NCI-H1436 (cell line): ENCODE data around the gene VPREB1.
"Not testable (repeated sequence)": the region's sequence is repeated elsewhere in the genome, so short reads cannot be mapped to it uniquely, and the experiment has no call there.

Experiments
- DNase-seq: peaks from one replicate; lab custom pipeline; 2025; lab: John Stamatoyannopoulos, UW

VPREB1 gene

DNA sequence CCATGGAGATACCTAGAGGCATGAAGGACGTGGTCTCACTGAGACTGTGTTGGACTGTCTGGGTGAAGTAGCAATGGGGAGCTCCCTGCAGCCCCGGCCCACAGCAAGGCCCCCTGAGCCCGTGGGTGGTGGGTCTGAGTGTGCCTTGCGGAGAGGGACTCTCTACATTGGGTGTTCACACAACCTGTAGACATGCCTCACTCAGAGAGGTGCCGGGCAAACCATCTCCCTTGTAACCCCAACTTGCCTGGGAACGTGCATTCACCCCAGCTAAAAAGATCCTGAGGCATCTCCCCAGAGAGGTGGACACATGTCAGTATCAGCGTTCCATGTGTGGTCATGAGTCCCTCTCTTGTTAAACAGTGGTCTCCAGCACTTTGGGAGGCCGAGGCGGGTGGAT is 2.1 kb downstream of the VPREB1 start:
- DNase-seq: no peak

DNA sequence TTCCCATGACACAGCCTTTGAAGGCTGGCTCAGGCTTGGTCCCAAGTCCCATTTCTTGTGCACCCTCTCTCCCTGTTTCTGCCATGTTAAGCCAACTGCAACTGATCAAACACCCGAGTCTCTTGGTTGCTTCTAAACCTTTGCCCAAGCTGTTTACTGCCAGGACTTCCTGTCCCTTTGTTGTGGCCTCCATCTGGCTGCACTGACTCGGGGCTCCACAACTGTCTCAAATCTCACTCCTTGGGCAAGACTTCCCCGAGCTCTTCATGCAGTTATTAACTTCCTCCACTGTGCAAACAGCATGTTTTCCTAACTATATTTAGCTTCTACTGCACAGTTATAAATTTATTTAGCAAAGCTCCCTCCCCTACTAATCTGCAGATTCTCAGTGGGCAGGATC is 4.3 kb downstream of the VPREB1 start:
- DNase-seq: no peak

DNA sequence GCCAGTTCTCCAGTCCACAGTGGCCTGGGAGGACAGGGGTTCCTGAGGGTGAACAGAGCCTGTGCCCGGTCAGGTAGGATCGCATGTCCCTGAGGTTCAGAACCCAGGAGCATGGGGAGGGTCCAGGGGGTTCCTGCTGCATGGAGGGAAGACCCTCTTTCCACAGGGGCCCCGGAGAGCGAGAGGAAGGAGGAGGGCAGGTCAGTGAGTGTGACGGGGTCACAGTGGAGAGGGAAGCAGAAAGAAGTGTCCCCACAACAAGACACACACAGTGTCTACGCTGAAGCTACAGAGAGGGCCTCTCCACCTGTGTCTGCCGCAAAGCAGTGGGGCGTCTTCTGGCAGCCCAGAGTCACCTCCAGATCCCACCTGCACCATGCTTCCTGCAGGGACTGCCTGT is 6.1 kb downstream of the VPREB1 start:
- not testable (repeated sequence) for DNase-seq

DNA sequence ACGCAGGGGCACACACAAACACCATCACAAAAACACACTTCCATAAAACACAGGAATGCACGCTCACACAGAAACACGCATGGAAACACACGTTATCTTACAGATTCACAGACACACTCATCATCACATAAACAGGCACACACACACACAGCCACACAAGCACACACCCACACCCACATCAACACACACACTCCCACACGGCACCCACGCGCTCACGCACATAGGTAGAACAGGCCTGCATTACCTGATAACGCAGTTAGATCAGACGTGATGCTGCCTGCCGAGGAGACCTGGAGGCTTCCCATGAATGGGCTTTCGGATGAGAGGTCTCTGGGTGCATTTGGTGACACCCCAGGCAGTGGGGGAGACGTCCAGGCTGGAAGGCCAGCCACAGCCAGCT is 11.5 kb downstream of the VPREB1 start:
- not testable (repeated sequence) for DNase-seq

DNA sequence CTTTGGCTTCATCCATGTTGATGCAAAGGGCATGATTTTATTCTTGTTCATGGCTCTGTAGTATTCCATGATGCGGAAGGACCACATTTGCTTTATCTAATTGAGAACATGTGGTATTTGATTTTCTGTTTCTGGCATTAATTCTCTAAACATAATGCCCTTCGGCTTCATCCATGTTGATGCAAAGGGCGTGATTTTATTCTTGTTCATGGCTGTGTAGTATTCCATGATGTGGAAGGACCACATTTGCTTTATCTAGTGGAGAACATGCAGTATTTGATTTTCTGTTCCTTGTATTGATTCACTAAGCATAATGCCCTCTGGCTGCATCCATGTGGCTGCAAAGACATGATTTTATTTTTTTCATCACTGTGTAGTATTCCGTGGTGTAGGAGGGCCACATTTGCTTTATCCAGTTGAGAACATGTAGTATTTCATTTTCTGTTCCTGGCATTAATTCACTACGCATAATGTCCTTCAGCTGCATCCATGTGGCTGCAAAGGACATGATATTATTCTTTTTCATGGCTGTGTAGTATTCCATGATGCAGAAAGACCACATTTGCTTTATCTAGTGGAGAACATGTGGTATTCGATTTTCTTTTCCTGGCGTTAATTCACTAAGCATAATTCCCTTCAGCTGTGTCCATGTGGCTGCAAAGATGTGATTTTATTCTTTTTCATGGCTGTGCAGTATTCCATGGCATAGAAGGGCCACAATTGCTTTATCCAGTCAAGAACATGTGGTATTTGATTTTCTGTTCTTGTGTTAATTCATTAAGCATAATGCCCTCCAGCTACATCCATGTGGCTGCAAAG is 14.2 kb downstream of the VPREB1 start:
- DNase-seq: not testable (repeated sequence)

DNA sequence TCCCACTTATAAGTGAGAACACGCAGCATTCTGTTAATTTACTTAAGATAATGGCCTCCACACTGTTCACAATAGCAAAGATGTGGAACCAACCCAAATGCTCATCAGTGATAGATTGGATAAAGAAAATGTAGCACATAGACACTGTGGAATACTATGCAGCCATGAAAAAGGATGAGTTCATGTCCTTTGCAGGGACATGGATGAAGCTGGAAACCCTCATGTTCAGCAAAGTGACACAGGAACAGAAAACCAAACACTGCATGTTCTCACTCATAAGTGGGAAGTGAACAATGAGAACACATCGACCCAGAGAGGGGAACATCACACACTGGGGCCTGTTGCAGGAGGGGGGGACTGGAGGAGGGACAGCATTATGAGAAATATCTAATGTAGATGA is 15.6 kb downstream of the VPREB1 start:
- not testable (repeated sequence) for DNase-seq

DNA sequence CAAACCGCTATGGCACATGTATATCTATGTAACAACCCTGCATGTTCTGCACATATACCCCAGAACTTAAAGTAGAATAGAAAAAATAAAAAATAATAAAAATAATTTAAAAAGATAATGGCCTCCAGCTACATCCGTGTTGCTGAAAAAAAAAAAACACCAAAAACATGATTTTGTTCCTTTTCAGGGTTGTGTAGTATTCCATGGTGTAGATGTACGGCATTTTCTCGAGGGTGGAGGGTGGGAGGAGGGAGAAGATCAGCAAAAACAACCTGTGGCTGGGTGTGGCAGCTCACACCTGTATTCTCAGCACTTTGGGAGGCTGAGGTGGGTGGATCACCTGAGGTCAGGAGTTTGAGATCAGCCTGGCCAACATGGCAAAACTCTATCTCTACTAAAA is 16.0 kb downstream of the VPREB1 start:
- DNase-seq: not testable (repeated sequence)

DNA sequence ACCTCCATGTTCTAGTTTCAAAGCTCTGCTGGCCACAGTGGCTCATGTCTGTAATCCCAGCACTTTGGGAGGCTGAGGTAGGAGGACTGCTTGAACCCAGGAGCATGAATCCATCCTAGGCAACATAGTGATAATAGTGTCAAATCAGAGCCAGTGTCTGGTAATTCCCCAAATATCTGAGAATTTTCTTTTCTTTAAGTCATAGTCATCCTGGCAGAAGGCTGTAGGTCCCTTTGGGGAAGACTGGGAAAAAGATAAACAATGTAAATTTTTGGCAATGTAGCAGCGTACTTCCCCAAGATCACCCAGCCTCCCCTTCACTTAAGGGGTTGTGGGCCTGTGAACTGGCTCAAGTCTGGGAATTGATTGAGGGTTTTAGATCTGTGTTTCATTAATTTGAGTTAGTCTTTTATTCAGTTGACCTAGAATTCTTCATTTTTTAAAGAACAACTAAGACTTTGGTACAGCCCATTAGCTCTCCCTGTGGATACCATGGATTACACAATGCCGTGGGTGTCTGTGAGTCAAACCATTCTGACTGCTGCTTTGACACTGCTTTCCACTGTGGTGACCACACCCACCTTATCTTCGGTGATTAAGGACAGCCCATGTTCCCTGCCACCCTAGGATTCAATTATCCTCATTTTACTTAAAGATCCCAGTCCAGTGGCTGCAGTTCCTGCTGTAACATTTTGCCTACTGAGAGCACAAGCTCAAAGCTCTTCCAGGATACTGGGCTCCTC is 17.9 kb downstream of the VPREB1 start:
- not testable (repeated sequence) for DNase-seq

DNA sequence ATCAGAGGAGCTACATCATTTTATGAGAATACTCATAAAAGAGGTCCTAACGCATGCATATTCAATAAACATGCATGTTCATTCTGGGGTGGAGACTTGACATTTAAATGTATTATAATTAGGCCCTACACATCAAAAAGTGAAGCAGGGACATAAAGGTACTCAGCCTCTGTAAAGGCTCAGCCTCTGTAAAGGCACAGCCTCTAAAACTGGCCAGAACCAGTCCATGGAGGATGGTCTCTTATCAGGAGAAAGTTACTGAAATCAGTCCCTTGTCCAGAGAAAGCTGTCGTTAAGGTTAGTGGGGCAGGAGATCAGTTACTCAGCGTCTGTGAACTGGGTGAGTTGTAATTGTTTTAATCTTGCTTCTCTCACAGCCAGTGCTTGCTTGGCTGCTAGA is 19.2 kb downstream of the VPREB1 start:
- not testable (repeated sequence) for DNase-seq

DNA sequence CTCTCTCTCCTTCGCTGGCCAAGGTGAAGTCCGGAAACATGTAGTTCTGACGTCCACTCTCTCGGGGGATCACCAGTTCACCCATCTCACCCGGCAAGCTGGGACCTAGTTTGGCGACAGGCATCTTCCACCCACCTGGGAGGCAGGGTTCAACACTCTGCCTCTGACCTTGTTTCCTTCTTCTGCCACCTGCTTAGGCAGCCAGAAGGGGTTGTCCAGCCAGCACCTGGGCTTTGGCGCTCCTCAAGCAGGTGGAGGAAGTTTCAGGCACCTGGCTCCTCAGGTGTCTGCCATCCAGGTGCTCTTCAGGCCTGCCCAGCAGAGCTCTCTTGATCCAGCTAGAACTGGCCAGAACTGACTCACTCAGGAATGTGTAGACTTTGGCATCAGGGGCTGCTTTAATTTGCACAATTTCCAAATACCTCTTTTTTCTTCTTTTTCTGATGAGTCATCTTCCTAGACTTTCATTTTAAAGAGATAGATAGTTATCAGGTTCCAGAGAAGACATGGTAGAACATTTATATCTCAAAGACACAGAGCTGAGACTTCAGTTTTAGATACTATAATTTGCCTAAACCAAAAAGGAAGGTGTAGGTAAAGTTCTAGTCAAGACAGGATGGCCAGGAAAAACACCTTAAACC is 25.6 kb downstream of the VPREB1 start:
- not testable (repeated sequence) for DNase-seq

DNA sequence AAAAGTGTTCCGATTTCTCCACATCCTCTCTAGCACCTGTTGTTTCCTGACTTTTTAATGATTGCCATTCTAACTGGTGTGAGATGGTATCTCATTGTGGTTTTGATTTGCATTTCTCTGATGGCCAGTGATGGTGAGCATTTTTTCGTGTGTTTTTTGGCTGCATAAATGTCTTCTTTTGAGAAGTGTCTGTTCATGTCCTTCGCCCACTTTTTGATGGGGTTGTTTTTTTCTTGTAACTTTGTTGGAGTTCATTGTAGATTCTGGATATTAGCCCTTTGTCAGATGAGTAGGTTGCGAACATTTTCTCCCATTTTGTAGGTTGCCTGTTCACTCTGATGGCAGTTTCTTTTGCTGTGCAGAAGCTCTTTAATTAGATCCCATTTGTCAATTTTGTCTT is 32.8 kb downstream of the VPREB1 start:
- not testable (repeated sequence) for DNase-seq

DNA sequence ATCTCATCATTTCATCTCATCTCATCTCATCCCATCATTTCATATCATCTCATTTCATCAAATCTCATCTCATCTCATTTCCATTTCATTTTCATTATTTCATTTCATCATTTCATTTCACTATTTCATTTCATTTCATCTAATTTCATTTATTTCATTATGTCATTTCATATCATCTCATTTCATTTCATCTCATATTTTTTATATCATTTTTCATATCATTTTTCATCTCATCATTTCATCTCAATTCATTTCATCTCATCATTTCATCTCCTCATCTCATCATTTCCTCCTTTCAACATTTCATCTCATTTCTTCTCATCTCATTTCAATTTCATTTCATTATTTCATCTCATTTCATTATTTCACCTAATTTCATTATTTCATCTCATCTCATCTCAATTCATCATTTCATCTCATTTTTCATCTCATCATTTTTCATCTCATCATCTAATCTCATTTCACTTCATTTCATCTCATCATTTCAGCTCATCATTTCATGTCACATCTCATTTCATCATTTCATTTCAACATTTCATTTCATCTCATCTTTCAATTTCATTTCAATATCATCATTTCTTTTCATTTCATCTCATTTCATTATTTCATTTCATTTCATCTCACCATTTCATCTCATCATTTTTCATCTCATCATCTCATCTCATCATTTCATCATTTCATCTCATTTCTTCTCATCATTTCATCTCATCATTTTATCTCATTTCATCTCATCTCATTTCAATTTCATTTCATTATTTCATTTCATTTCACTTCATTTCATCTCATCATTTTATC is 40.6 kb downstream of the VPREB1 start:
- not testable (repeated sequence) for DNase-seq

DNA sequence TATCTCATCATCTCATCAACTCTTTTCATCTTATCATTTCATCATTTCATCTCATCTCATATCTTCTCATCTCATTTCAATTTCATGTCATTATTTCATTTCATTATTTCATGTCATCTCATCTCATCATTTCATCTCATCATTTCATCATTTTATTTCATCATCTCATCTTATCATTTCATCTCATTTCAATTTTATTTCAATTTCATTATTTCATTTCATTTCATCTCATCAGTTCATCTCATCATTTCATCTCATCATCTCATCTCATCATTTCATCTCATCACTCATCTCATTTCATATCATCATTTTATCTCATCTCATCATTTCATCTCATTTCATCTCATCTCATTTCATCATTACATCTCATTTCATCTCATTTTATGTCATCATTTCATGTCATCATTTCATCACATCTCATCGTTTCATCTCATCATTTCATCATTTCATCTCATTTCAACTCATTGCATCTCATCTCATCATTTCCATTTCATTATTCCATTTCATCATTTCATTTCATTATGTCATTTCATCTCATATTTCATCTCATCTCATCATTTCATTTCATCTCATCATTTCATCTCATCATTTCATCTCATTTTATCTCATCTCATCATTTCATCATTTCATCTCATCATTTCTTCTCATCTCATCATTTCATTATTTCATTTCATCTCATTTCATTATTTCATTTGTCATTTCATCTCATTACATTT is 42.0 kb downstream of the VPREB1 start:
- DNase-seq: not testable (repeated sequence)

DNA sequence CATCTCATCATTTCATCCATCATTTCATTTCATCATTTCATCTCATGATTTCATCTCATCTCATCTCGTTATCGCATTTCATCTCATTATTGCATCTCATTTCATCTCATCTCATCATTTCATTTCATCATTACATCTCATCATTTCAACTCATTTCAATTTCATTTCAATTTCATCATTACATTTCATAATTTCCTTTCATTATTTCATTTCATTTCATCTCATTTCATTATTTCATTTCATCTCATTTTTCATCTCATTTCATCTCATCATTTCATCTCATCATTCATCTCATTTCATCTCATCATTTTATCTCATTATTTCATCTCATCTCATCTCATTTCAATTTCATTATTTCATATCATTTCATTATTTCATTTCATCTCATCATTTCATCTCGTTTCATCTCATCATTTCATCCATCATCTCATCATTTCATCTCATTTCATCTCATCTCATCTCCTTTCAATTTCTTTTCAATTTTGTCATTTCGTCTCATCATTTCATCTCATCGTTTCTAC is 42.6 kb downstream of the VPREB1 start:
- not testable (repeated sequence) for DNase-seq

DNA sequence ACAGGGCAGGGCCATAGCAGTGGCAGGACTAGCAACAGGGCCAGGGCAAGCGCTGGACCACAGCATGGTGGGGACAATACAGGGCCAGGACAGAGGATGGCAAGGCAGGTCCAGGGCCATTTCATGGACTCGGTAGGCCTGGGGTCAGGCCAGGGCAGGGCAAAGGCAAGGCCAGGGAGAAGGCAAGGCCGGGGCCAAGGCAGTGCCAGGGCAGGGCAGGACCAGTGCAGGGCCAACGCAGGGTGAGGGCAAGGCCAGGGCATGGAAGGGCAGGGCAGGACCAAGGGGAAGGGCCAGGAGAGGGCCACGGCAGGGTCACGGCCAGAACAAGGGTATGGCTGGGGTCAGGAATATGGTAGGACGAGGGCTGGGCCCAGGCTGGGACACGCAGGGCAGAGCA is 45.1 kb downstream of the VPREB1 start:
- DNase-seq: not testable (repeated sequence)

DNA sequence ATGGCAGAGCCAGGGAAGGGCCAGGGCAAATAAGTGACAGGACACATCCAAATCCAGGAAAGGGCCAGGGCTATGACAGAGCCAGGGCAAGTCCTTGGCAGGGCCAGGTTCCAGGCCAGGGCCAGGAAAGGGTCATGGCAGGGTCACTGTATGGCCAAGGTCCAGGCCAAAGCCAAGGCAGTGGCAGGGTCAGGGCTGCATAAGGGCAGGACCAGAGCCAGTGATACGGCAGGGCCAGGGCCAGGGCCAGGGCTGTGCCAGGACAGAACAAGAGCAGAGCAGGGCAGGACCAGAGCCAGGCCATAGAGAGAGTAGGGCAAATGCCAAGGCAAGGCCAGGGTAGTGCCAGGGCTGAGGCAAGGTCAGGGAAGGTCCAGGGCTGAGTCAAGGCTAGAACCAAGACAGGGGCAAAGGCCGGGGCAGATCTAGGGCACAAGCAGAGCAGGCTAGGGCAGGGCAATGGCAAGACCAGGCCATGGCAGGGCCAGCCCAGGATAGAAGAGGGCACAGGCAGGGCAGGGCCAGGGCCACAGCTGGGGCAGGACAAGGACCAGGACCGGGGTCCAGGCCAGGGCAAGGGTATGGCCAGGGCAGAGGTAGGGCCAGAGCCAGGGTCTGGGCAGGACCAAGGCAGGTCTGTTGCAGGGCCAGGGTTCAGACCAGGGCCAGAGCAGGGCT is 46.7 kb downstream of the VPREB1 start:
- DNase-seq: not testable (repeated sequence)

DNA sequence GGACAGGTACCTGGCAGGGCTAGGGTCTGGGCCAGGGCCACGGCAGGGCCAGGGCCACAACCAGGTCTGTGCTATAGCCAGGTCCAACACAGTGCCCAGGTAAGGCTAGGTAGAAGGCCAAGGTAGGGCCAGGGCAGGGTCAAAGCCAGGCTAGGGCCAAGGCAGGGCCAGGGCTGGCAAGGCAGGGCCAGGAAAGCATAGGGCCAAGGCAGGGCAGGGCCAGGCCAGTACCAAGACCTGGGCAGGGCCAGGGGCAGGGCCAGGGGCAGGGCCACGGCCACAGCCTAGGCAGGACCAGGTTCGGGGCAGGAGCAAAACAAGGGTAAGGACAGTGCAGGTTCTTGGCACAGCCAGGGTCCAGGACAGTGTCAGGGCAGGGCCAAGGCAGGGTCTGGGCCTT is 48.1 kb downstream of the VPREB1 start:
- not testable (repeated sequence) for DNase-seq

DNA sequence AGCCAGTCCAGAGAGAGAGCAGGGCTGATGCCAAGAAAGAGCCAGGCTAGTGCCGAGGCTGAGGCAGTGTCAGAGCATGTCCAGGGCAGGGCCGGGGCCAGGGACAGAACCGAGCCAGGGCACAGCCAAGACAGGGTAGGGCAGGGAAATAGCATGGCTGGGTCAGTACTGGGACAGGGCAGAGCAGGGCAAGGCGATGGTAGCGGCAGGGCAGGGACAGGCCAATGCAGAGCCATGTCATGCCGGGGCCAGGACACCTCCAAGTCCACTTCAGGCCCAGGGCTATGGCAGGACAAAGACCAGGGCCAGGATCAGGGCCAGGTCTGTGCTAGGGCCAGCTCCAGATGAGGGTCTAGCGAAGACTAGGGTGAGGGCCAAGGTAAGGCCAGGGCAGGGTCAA is 48.9 kb downstream of the VPREB1 start:
- DNase-seq: not testable (repeated sequence)

DNA sequence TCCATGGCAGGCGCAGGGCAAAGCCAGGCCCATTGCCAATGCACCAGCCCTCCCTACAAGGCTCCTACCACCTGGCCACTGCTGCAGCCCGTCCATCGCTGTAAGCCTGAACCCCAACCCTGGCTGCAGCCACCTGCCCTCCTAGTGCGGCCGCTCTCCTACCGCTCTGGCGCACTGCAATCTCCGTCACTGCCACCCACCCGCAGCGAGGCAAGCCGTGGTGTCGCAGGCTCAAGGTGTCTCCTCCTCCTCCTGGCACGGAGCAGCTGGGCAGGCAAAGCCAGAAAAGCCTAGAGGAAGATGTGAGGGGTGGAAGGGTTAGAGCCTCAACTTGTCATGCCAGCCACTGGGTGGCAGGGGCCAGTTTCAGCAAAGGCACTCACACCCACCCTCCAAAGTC is 50.1 kb downstream of the VPREB1 start:
- not testable (repeated sequence) for DNase-seq
